SK-N-SH (cell line): Measurements from ENCODE around the gene DLG3.

Source experiments
- CTCF ChIP-seq: fragments of 200-600 bp; sonication (generic); IDR thresholded peaks from 2 replicates; pipeline ENCODE4 v1.6.1; 2017; ENCODE audit warnings: antibody characterized with exemption, mild to moderate bottlenecking, moderate library complexity
- EP300 ChIP-seq, 2 experiments: IDR thresholded peaks; 2 replicates each; pipeline versions ENCODE4 v1.4.0 to v1.6.1; 2012; ENCODE audit warnings: borderline replicate concordance in 1 of 2, low read depth in 1 of 2, low read length in 1 of 2
- EZH2phosphoT487 ChIP-seq: fragments of 200-600 bp; sonication (generic); IDR thresholded peaks from 2 replicates; pipeline ENCODE4 v1.6.1; 2017; ENCODE audit warnings: low read depth, mixed run types, mild to moderate bottlenecking, antibody characterized with exemption, moderate library complexity, borderline replicate concordance
- FOXM1 ChIP-seq: IDR thresholded peaks from 2 replicates; pipeline ENCODE4 v1.4.0; 2012; ENCODE audit warnings: low read depth, mild to moderate bottlenecking
- POLR2AphosphoS5 ChIP-seq: IDR thresholded peaks from 2 replicates; pipeline ENCODE4 v1.6.1; 2012; ENCODE audit warnings: low read depth, low read length
- RFX5 ChIP-seq: IDR thresholded peaks from 2 replicates; pipeline ENCODE4 v1.6.1; 2012; ENCODE audit warnings: mild to moderate bottlenecking, improper control_type of control experiment, low read length
- TF ChIP-seq, protein P1 (sequence below): IDR thresholded peaks from 2 replicates; pipeline ENCODE4 v1.4.0; 2012; ENCODE audit warnings: low read depth, borderline replicate concordance
- TF ChIP-seq, protein P2 (sequence below): IDR thresholded peaks from 2 replicates; pipeline ENCODE4 v1.6.1; 2012; ENCODE audit warnings: mild to moderate bottlenecking, low read depth, low read length, moderate library complexity
- TF ChIP-seq, protein P3 (sequence below): IDR thresholded peaks from 2 replicates; pipeline ENCODE4 v1.4.0; 2012; ENCODE audit warnings: low read depth

DNA sequence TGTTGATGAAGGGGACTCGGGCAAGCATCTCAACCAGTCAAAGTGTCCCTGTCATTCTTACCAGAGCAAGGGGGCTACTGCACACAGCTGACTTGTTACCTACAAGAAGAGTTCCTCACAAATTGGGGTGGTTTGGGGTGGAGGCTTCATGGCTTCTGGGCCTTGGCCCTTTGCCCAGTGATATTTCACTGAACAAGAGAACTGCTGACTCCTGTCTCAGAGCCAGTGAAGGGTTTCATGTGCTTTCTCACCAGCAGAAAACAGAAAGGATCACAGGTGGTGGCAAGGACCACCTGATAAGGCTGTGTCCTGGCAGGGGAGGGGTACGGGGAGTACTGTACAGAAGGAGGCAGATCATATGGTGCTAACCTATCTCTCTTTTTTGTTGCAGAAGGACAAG lies 53.5 kb downstream of the DLG3 start:
- TF ChIP-seq CTCF (no peak), FOXM1 (no peak), EP300 (IDR thresholded peaks at IDR 0.05; ENCODE audit: borderline replicate concordance in 1 of 2, low read depth in 1 of 2, low read length in 1 of 2) (no peak), POLR2AphosphoS5 (no peak), RFX5 (no peak), EZH2phosphoT487 (no peak)
- TF ChIP-seq, protein P1, sequence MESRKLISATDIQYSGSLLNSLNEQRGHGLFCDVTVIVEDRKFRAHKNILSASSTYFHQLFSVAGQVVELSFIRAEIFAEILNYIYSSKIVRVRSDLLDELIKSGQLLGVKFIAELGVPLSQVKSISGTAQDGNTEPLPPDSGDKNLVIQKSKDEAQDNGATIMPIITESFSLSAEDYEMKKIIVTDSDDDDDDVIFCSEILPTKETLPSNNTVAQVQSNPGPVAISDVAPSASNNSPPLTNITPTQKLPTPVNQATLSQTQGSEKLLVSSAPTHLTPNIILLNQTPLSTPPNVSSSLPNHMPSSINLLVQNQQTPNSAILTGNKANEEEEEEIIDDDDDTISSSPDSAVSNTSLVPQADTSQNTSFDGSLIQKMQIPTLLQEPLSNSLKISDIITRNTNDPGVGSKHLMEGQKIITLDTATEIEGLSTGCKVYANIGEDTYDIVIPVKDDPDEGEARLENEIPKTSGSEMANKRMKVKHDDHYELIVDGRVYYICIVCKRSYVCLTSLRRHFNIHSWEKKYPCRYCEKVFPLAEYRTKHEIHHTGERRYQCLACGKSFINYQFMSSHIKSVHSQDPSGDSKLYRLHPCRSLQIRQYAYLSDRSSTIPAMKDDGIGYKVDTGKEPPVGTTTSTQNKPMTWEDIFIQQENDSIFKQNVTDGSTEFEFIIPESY, result no peak
- TF ChIP-seq, protein P2, sequence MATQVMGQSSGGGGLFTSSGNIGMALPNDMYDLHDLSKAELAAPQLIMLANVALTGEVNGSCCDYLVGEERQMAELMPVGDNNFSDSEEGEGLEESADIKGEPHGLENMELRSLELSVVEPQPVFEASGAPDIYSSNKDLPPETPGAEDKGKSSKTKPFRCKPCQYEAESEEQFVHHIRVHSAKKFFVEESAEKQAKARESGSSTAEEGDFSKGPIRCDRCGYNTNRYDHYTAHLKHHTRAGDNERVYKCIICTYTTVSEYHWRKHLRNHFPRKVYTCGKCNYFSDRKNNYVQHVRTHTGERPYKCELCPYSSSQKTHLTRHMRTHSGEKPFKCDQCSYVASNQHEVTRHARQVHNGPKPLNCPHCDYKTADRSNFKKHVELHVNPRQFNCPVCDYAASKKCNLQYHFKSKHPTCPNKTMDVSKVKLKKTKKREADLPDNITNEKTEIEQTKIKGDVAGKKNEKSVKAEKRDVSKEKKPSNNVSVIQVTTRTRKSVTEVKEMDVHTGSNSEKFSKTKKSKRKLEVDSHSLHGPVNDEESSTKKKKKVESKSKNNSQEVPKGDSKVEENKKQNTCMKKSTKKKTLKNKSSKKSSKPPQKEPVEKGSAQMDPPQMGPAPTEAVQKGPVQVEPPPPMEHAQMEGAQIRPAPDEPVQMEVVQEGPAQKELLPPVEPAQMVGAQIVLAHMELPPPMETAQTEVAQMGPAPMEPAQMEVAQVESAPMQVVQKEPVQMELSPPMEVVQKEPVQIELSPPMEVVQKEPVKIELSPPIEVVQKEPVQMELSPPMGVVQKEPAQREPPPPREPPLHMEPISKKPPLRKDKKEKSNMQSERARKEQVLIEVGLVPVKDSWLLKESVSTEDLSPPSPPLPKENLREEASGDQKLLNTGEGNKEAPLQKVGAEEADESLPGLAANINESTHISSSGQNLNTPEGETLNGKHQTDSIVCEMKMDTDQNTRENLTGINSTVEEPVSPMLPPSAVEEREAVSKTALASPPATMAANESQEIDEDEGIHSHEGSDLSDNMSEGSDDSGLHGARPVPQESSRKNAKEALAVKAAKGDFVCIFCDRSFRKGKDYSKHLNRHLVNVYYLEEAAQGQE, result no peak
- TF ChIP-seq, protein P3, sequence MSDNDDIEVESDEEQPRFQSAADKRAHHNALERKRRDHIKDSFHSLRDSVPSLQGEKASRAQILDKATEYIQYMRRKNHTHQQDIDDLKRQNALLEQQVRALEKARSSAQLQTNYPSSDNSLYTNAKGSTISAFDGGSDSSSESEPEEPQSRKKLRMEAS, result no peak
